Tibial nerve (tissue), 4 donors: ENCODE measurements around the gene MOB1A.

Source experiments
- CTCF ChIP-seq, 5 experiments: fragments of 200-600 bp in 3 of 5; fragments of 450-650 bp in 2 of 5; sonication (generic) in 3 of 5; IDR thresholded peaks; one replicate each; pipeline ENCODE4 v1.5.1; 2016 to 2019; ENCODE audit warnings: antibody characterized with exemption in 5 of 5, mild to moderate bottlenecking in 3 of 5, moderate library complexity in 2 of 5
- EP300 ChIP-seq, 2 donors: sonication (generic); formaldehyde crosslinking; IDR thresholded peaks; one replicate each; pipeline ENCODE4 v1.6.1; 2017; ENCODE audit warnings: antibody characterized with exemption in 2 of 2, mild to moderate bottlenecking in 1 of 2
- POLR2A ChIP-seq, 2 donors: fragments of 450-650 bp; IDR thresholded peaks; one replicate each; pipeline ENCODE4 v1.6.1; 2017; ENCODE audit warnings: antibody characterized with exemption in 2 of 2, mild to moderate bottlenecking in 2 of 2, moderate library complexity in 2 of 2

DNA sequence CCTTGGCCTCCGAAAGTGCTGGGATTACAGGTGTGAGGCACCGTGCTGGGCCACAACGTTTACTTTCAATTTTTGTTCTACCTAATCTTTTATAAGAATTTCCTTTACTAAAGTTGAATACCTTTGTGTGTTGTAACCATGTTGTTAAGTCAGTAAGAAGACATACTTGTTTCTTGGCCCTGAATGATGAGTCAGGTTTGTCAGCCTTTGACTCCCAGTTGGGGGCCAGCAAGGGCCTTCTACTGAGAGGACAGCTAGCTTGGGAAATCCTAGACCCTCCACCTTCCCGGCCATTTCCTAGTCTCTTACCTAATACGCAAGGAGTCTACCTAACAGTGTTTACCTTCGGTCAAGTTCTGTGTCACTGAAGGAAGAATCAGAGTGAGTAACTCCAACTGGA is 42.4 kb upstream of the MOB1A start:
- no peak for TF ChIP-seq CTCF (IDR thresholded peaks at IDR 0.05)
- no peak for TF ChIP-seq EP300 (IDR thresholded peaks at IDR 0.05)
- TF ChIP-seq POLR2A (IDR thresholded peaks at IDR 0.05): no peak
